Neural progenitor cell (in vitro differentiated cells): ENCODE measurements around the gene GBX2. TPM values are rescaled to one million over a fixed set of nuclear protein-coding genes. Genes with fewer than 3 reads are reported as not detected.

ENCODE experiments used
- DNase-seq: peaks from one replicate; pipeline ENCODE4 v3.0.0-alpha.2; 2016; ENCODE audit warnings: low spot score
- H2AFZ ChIP-seq: fragments of 200-600 bp; sonication (generic); replicated peaks from 2 replicates; pipeline ENCODE4 v1.6.1; 2016; ENCODE audit warnings: antibody characterized with exemption
- H3F3A ChIP-seq: fragments of 200-600 bp; sonication (generic); 2 replicates; pipeline ENCODE4 v1.6.1; 2016; ENCODE audit warnings: antibody characterized with exemption, low read depth
- H3K27ac ChIP-seq: fragments of 200-600 bp; sonication (generic); 2 replicates; pipeline ENCODE4 v1.5.1; 2016; ENCODE audit warnings: mild to moderate bottlenecking
- H3K27me3 ChIP-seq: fragments of 200-600 bp; sonication (generic); 2 replicates; pipeline ENCODE4 v1.6.1; 2016; ENCODE audit warnings: mild to moderate bottlenecking, moderate library complexity
- H3K36me3 ChIP-seq: fragments of 200-600 bp; sonication (generic); 2 replicates; pipeline ENCODE4 v1.5.1; 2016
- H3K4me1 ChIP-seq: fragments of 200-600 bp; sonication (generic); 2 replicates; pipeline ENCODE4 v1.6.1; 2016; ENCODE audit warnings: mixed run types
- H3K4me2 ChIP-seq: fragments of 200-600 bp; sonication (generic); 2 replicates; pipeline ENCODE4 v1.6.1; 2016
- H3K4me3 ChIP-seq: fragments of 200-600 bp; sonication (generic); 2 replicates; pipeline ENCODE4 v1.5.1; 2016
- H3K79me2 ChIP-seq: fragments of 200-600 bp; sonication (generic); 2 replicates; pipeline ENCODE4 v1.6.1; 2016; ENCODE audit warnings: low read depth
- H3K9ac ChIP-seq: fragments of 200-600 bp; sonication (generic); 2 replicates; pipeline ENCODE4 v1.6.1; 2016
- H3K9me3 ChIP-seq: fragments of 200-600 bp; sonication (generic); 2 replicates; pipeline ENCODE4 v1.5.1; 2016; ENCODE audit warnings: low read depth
- H4K20me1 ChIP-seq: fragments of 200-600 bp; sonication (generic); 2 replicates; pipeline ENCODE4 v1.6.1; 2016; ENCODE audit warnings: low read depth
- H3K27ac Mint-ChIP-seq: 3 replicates; pipeline ENCODE4 v1.8.0; 2021; ENCODE audit warnings: mixed read lengths
- H3K27me3 Mint-ChIP-seq: 2 replicates; pipeline ENCODE4 v1.8.0; 2022; ENCODE audit warnings: low read depth, mild to moderate bottlenecking, inconsistent platforms, moderate library complexity, mixed read lengths; ENCODE audit not compliant: insufficient read depth
- H3K36me3 Mint-ChIP-seq: 3 replicates; pipeline ENCODE4 v1.8.0; 2021; ENCODE audit warnings: mixed read lengths
- H3K4me1 Mint-ChIP-seq: 3 replicates; pipeline ENCODE4 v1.8.0; 2021; ENCODE audit warnings: mixed read lengths
- H3K4me3 Mint-ChIP-seq: 3 replicates; pipeline ENCODE4 v1.8.0; 2021; ENCODE audit warnings: mild to moderate bottlenecking, moderate library complexity, mixed read lengths
- H3K9me3 Mint-ChIP-seq: 3 replicates; pipeline ENCODE4 v1.8.0; 2020; ENCODE audit warnings: mixed read lengths
- CTCF ChIP-seq: fragments of 200-600 bp; sonication (generic); IDR thresholded peaks from 2 replicates; pipeline ENCODE4 v1.5.1; 2017; ENCODE audit warnings: antibody characterized with exemption, mild to moderate bottlenecking
- EZH2 ChIP-seq: fragments of 200-600 bp; sonication (generic); IDR thresholded peaks from 2 replicates; pipeline ENCODE4 v1.6.1; 2017; ENCODE audit warnings: antibody characterized with exemption, mild to moderate bottlenecking, moderate library complexity
- EZH2phosphoT487 ChIP-seq: fragments of 200-600 bp; sonication (generic); IDR thresholded peaks from 2 replicates; pipeline ENCODE4 v1.6.1; 2017; ENCODE audit warnings: antibody characterized with exemption
- total RNA-seq: library from RNA; depleted of rRNA; stranded (reverse); fragments of >200 nt; gene quantifications from 2 replicates; pipeline ENCODE4 v1.2.3, GENCODE V29; 2015; ENCODE audit warnings: low replicate concordance

GBX2 gene
- total RNA-seq, 1 donor from 2014 or later, result not detected

GRCh38 chr2:236215761-236216333 is 47.7 kb upstream of the GBX2 start:
- Histone ChIP-seq H3K9me3 (no peaks in the 10 kb centered on the region), H3K4me2 (no peak overlapping the region), H3K79me2 (no peaks in the 10 kb centered on the region), H3K36me3 (no peaks in the 10 kb centered on the region), H4K20me1 (no peaks in the 10 kb centered on the region), H3K4me3 (no peak overlapping the region), H2AFZ (no peak overlapping the region), H3K9ac (no peak overlapping the region), H3K4me1 (no peaks in the 10 kb centered on the region), H3F3A (no peaks in the 10 kb centered on the region), H3K27me3 (no peaks in the 10 kb centered on the region), H3K27ac (no peak overlapping the region)
- TF ChIP-seq EZH2 (no peak), CTCF (no peak), EZH2phosphoT487 (no peak)
- no peak overlapping the region for H3K4me3 Mint-ChIP-seq
- no peaks in the 10 kb centered on the region for H3K9me3 Mint-ChIP-seq
- H3K27ac Mint-ChIP-seq, result no peak overlapping the region
- peaks cover 2% of the 10 kb centered on the region for H3K36me3 Mint-ChIP-seq
- peaks cover 10% of the 10 kb centered on the region for H3K4me1 Mint-ChIP-seq
- no peak for DNase-seq
- H3K27me3 Mint-ChIP-seq, result peaks cover 2% of the 10 kb centered on the region

GRCh38 chr2:236215196-236215595 is 47.0 kb upstream of the GBX2 start:
- Histone ChIP-seq H3K9ac (no peak overlapping the region), H3F3A (no peaks in the 10 kb centered on the region), H3K9me3 (no peaks in the 10 kb centered on the region), H3K27ac (no peak overlapping the region), H3K4me1 (no peaks in the 10 kb centered on the region), H3K4me3 (no peak overlapping the region), H3K79me2 (no peaks in the 10 kb centered on the region), H4K20me1 (no peaks in the 10 kb centered on the region), H3K36me3 (no peaks in the 10 kb centered on the region), H3K4me2 (no peak overlapping the region), H3K27me3 (no peaks in the 10 kb centered on the region), H2AFZ (no peak overlapping the region)
- H3K4me1 Mint-ChIP-seq, result peaks cover 15% of the 10 kb centered on the region
- no peak overlapping the region for H3K4me3 Mint-ChIP-seq
- TF ChIP-seq EZH2 (no peak), EZH2phosphoT487 (no peak), CTCF (no peak)
- peaks cover 2% of the 10 kb centered on the region for H3K36me3 Mint-ChIP-seq
- no peak overlapping the region for H3K27ac Mint-ChIP-seq
- H3K27me3 Mint-ChIP-seq, result no peaks in the 10 kb centered on the region
- DNase-seq, result no peak
- no peaks in the 10 kb centered on the region for H3K9me3 Mint-ChIP-seq

- H3K27me3 ChIP-seq, result no peaks in the 10 kb centered on the region
- no peak overlapping the region for H3K4me3 Mint-ChIP-seq
- no peak overlapping the region for H3K27ac Mint-ChIP-seq
- peaks cover 2% of the 10 kb centered on the region for H3K36me3 Mint-ChIP-seq
- H3K27me3 Mint-ChIP-seq, result no peaks in the 10 kb centered on the region
- H3K4me2 ChIP-seq, result no peak overlapping the region
- no peak overlapping the region for H3K4me3 ChIP-seq
- H4K20me1 ChIP-seq, result no peaks in the 10 kb centered on the region
- H3K4me1 ChIP-seq, result no peaks in the 10 kb centered on the region
- H3K9me3 ChIP-seq, result no peaks in the 10 kb centered on the region
- H3K36me3 ChIP-seq, result no peaks in the 10 kb centered on the region
- no peaks in the 10 kb centered on the region for H3K9me3 Mint-ChIP-seq
- no peaks in the 10 kb centered on the region for H3F3A ChIP-seq
- H3K4me1 Mint-ChIP-seq, result peaks cover 22% of the 10 kb centered on the region
- no peak for DNase-seq
- TF ChIP-seq EZH2phosphoT487 (no peak), CTCF (no peak), EZH2 (no peak)
- no peak overlapping the region for H3K27ac ChIP-seq
- no peak overlapping the region for H2AFZ ChIP-seq
- H3K79me2 ChIP-seq, result no peaks in the 10 kb centered on the region
- H3K9ac ChIP-seq, result no peak overlapping the region
Measured at GRCh38 chr2:236214376-236214995, 46.3 kb upstream of the GBX2 start.
